ENCODE results near the gene RNU6-8.

The RNU6-8 gene

GRCh38 chr14:32190673-32191072 lies 12.4 kb downstream of the RNU6-8 start:
- no peak for TF ChIP-seq CTCF (IDR thresholded peaks at IDR 0.05; ENCODE audit: low read depth, low read length)
- DNase-seq (ENCODE audit: low read depth in 2 of 2): peak; percentile 5 to 7
- H3K4me3 ChIP-seq (replicated peaks in 1 of 2; ENCODE audit: low read depth in 2 of 2, low read length in 2 of 2): no peak overlapping the region

- no peak for TF ChIP-seq CTCF (IDR thresholded peaks at IDR 0.05; ENCODE audit: low read depth, low read length)
- no peak for DNase-seq (ENCODE audit: low read depth in 2 of 2)
- H3K4me3 ChIP-seq (replicated peaks in 1 of 2; ENCODE audit: low read depth in 2 of 2, low read length in 2 of 2): no peak overlapping the region
Measured at GRCh38 chr14:32189811-32190210, 13.3 kb downstream of the RNU6-8 start.

- no peak for DNase-seq (ENCODE audit: low read depth in 2 of 2)
- no peak overlapping the region for H3K4me3 ChIP-seq (replicated peaks in 1 of 2; ENCODE audit: low read depth in 2 of 2, low read length in 2 of 2)
- no peak for TF ChIP-seq CTCF (IDR thresholded peaks at IDR 0.05; ENCODE audit: low read depth, low read length)
Measured at GRCh38 chr14:32186248-32186647, 16.8 kb downstream of the RNU6-8 start.

- DNase-seq (ENCODE audit: low read depth in 2 of 2): no peak
- no peak for TF ChIP-seq CTCF (IDR thresholded peaks at IDR 0.05; ENCODE audit: low read depth, low read length)
- H3K4me3 ChIP-seq (replicated peaks in 1 of 2; ENCODE audit: low read depth in 2 of 2, low read length in 2 of 2): no peak overlapping the region
Measured at GRCh38 chr14:32185097-32185496, 18.0 kb downstream of the RNU6-8 start.

- no peak overlapping the region for H3K4me3 ChIP-seq (replicated peaks in 1 of 2; ENCODE audit: low read depth in 2 of 2, low read length in 2 of 2)
- no peak for TF ChIP-seq CTCF (IDR thresholded peaks at IDR 0.05; ENCODE audit: low read depth, low read length)
- DNase-seq (ENCODE audit: low read depth in 2 of 2): no peak
Measured at GRCh38 chr14:32183151-32184058, 19.7 kb downstream of the RNU6-8 start.

- no peak overlapping the region for H3K4me3 ChIP-seq (replicated peaks in 1 of 2; ENCODE audit: low read depth in 2 of 2, low read length in 2 of 2)
- no peak for TF ChIP-seq CTCF (IDR thresholded peaks at IDR 0.05; ENCODE audit: low read depth, low read length)
- no peak for DNase-seq (ENCODE audit: low read depth in 2 of 2)
Measured at GRCh38 chr14:32171469-32171868, 31.6 kb downstream of the RNU6-8 start.

Data from cardiac fibroblast (primary cell).